HepG2 (cell line): ENCODE results near the gene SAC3D1. TPM values are rescaled to one million over a fixed set of nuclear protein-coding genes. Genes with fewer than 3 reads are reported as not detected.
A peak's percentile ranks its signal among the peaks of the same experiment; 100 is the strongest.

Experiments used
- ARNT ChIP-seq: fragments of 450-650 bp; IDR thresholded peaks from 2 replicates; pipeline ENCODE4 v1.6.1; 2017
- ASH2L ChIP-seq: fragments of 300-600, 200-600 bp; sonication (generic); IDR thresholded peaks from 2 replicates; pipeline ENCODE4 v1.7.0; 2017; ENCODE audit warnings: low read depth, mild to moderate bottlenecking, moderate library complexity, mixed read lengths, low read length; ENCODE audit not compliant: insufficient read length
- GMEB1 ChIP-seq: sonication (generic); formaldehyde crosslinking; IDR thresholded peaks from 2 replicates; pipeline ENCODE4 v1.5.1; 2020; ENCODE audit warnings: missing genetic modification reagents, mild to moderate bottlenecking, borderline replicate concordance
- HNRNPL ChIP-seq: fragments of 200-400 bp; formaldehyde crosslinking; IDR thresholded peaks from 2 replicates; pipeline ENCODE4 v1.6.1; 2017; ENCODE audit warnings: mild to moderate bottlenecking, low read depth, low read length
- HOXA5 ChIP-seq: sonication (generic); formaldehyde crosslinking; IDR thresholded peaks from 2 replicates; pipeline ENCODE4 v1.4.0; 2020; ENCODE audit warnings: missing genetic modification reagents
- IKZF1 ChIP-seq: fragments of 450-650 bp; IDR thresholded peaks from 2 replicates; pipeline ENCODE4 v1.7.1; 2016
- MAZ ChIP-seq, 2 experiments: sonication (generic) in 1 of 2; formaldehyde crosslinking in 1 of 2; IDR thresholded peaks; 2 replicates each; pipeline versions ENCODE4 v1.5.0 to v1.6.1; 2012 to 2020; ENCODE audit warnings: low read depth in 2 of 2, mild to moderate bottlenecking in 2 of 2, borderline replicate concordance in 1 of 2, improper control_type of control experiment in 1 of 2, low read length in 1 of 2, missing genetic modification reagents in 1 of 2, moderate library complexity in 1 of 2
- MEF2D ChIP-seq: sonication (generic); formaldehyde crosslinking; IDR thresholded peaks from 2 replicates; pipeline ENCODE4 v1.5.1; 2020; ENCODE audit warnings: mild to moderate bottlenecking, missing genetic modification reagents
- PATZ1 ChIP-seq: sonication (generic); formaldehyde crosslinking; IDR thresholded peaks from 2 replicates; pipeline ENCODE4 v1.4.0; 2020; ENCODE audit warnings: missing genetic modification reagents
- SMYD3 ChIP-seq: sonication (generic); formaldehyde crosslinking; IDR thresholded peaks from 2 replicates; pipeline ENCODE4 v1.8.1; 2023; ENCODE audit warnings: mild to moderate bottlenecking, missing genetic modification reagents
- SNAI1 ChIP-seq: sonication (generic); formaldehyde crosslinking; IDR thresholded peaks from 2 replicates; pipeline ENCODE4 v1.5.0; 2020; ENCODE audit warnings: mild to moderate bottlenecking, missing genetic modification reagents, borderline replicate concordance
- ZBTB25 ChIP-seq: IDR thresholded peaks from 2 replicates; pipeline ENCODE4 v1.6.1; 2018; ENCODE audit warnings: missing genetic modification reagents
- ZBTB26 ChIP-seq: IDR thresholded peaks from 2 replicates; pipeline ENCODE4 v1.6.1; 2016; ENCODE audit warnings: missing compliant biosample characterization, missing genetic modification reagents, borderline replicate concordance
- ZNF18 ChIP-seq: sonication (generic); formaldehyde crosslinking; IDR thresholded peaks from 2 replicates; pipeline ENCODE4 v1.8.0; 2022; ENCODE audit warnings: mild to moderate bottlenecking, missing genetic modification reagents; ENCODE audit not compliant: insufficient replicate concordance
- ZNF350 ChIP-seq: sonication (generic); formaldehyde crosslinking; IDR thresholded peaks from 2 replicates; pipeline ENCODE4 v1.4.0; 2020; ENCODE audit warnings: mild to moderate bottlenecking, low read depth, missing genetic modification reagents, borderline replicate concordance
- ZNF441 ChIP-seq: sonication (generic); formaldehyde crosslinking; IDR thresholded peaks from 2 replicates; pipeline ENCODE4 v1.7.0; 2021; ENCODE audit warnings: missing genetic modification reagents, borderline replicate concordance
- ZNF564 ChIP-seq: sonication (generic); formaldehyde crosslinking; IDR thresholded peaks from 2 replicates; pipeline ENCODE4 v1.8.1; 2023; ENCODE audit warnings: mild to moderate bottlenecking, missing genetic modification reagents
- ZNF576 ChIP-seq: sonication (generic); formaldehyde crosslinking; IDR thresholded peaks from 2 replicates; pipeline ENCODE4 v1.4.0; 2020; ENCODE audit warnings: mild to moderate bottlenecking, missing genetic modification reagents
- ZNF878 ChIP-seq: sonication (generic); formaldehyde crosslinking; IDR thresholded peaks from 2 replicates; pipeline ENCODE4 v1.8.1; 2023; ENCODE audit warnings: mild to moderate bottlenecking, missing genetic modification reagents, moderate library complexity
- polyA plus RNA-seq, 8 experiments: library from polyadenylated mRNA; depleted of rRNA in 3 of 8; stranded (reverse) in 7 of 8; unstranded in 1 of 8; fragments of >200 nt; fragmentation: Illumina TruSeq in 4 of 8; extraction: Trizol in 4 of 8; gene quantifications; 2 replicates each; pipeline versions ENCODE4 v1.2.1 to v1.2.3, GENCODE V29; 2011 to 2016; ENCODE audit warnings: low read depth in 4 of 8, missing spikeins in 1 of 8, mixed read lengths in 1 of 8; ENCODE audit not compliant: insufficient read depth in 1 of 8
- total RNA-seq, 5 experiments: library from RNA; depleted of rRNA; stranded (reverse); fragments of >200 nt; fragmentation: Illumina TruSeq; extraction: Trizol; gene quantifications; 2 replicates each; pipeline ENCODE4 v1.2.3, GENCODE V29; 2016; ENCODE audit warnings: low read depth in 1 of 5

The SAC3D1 gene
- total and polyA plus RNA-seq, 2 of the 13 experiments (the other 11 are each of a cell fraction or from before 2014, with no cell fraction given), result 7.4 to 36.3 TPM

- TF ChIP-seq ZNF18 (CRISPR knock-in tag) (peak; percentile 73), ZNF350 (peak; percentile 83; the same call in 1 of the 2 replicates), ARNT (no peak), ASH2L (peak; percentile 98), ZBTB25 (peak; percentile 79), HOXA5 (CRISPR knock-in tag) (0 out of 2 replicates have a peak, but pooled peaks have one; percentile 24), MEF2D (CRISPR knock-in tag) (peak; percentile 40; the same call in 1 of the 2 replicates), ZNF564 (no peak), ZNF576 (CRISPR knock-in tag) (0 out of 2 replicates have a peak, but pooled peaks have one; percentile 27), IKZF1 (no peak), SMYD3 (CRISPR knock-in tag) (peak; percentile 58; the same call in 1 of the 2 replicates), HNRNPL (no peak), ZNF878 (CRISPR knock-in tag) (0 out of 2 replicates have a peak, but pooled peaks have one; percentile 23), PATZ1 (0 out of 2 replicates have a peak, but pooled peaks have one; percentile 40), MAZ (IDR thresholded peaks at IDR 0.05; ENCODE audit: borderline replicate concordance, low read depth, low read length) (0 out of 2 replicates have a peak, but pooled peaks have one; percentile 37), MAZ (CRISPR knock-in tag; IDR thresholded peaks at IDR 0.05; ENCODE audit: low read depth) (no peak), ZBTB26 (CRISPR knock-in tag) (no peak), GMEB1 (CRISPR knock-in tag) (peak; percentile 72; the same call in 1 of the 2 replicates), ZNF441 (peak; percentile 85), SNAI1 (0 out of 2 replicates have a peak, but pooled peaks have one; percentile 61)
Observed at GRCh38 chr11:65027213-65028067, 13.6 kb upstream of the SAC3D1 start, which contains the start of gene SNX15 (continued).
